Activated B cell treated with CpG ODN at 0.5 μM for 24 hours (primary cell): Measurements from ENCODE around the gene ATG101. TPM values are rescaled to one million over a fixed set of nuclear protein-coding genes. Genes with fewer than 3 reads are reported as not detected.

ENCODE experiments used
- ATAC-seq: fragments of 200-7000 bp; cut with Tn5 transposase; one replicate; pipeline ENCODE4 v1.10.0; 2021; ENCODE audit warnings: low read depth, mild to moderate bottlenecking, moderate library complexity
- CTCF ChIA-PET: fragments of 350-600 bp; sonication (Branson Sonifier 250); formaldehyde crosslinking; loops from one replicate; lab custom pipeline; 2021; ENCODE audit warnings: antibody characterized with exemption; lab: Charles Lee
- POLR2A ChIA-PET: fragments of 350-600 bp; sonication (Branson Sonifier 250); formaldehyde crosslinking; loops from one replicate; lab custom pipeline; 2021; ENCODE audit warnings: antibody characterized with exemption; lab: Charles Lee
- DNase-seq: peaks from one replicate; pipeline ENCODE4 v3.0.0; 2022
- H3K27ac Mint-ChIP-seq: one replicate; pipeline ENCODE4 v1.8.0; 2020; ENCODE audit warnings: mixed read lengths
- H3K27me3 Mint-ChIP-seq: one replicate; pipeline ENCODE4 v1.8.0; 2021; ENCODE audit warnings: mixed read lengths
- H3K36me3 Mint-ChIP-seq: one replicate; pipeline ENCODE4 v1.8.0; 2021; ENCODE audit warnings: low read depth, mixed read lengths
- H3K4me1 Mint-ChIP-seq: one replicate; pipeline ENCODE4 v1.8.0; 2021; ENCODE audit warnings: mixed read lengths
- H3K4me3 Mint-ChIP-seq: one replicate; pipeline ENCODE4 v1.8.0; 2020; ENCODE audit warnings: mild to moderate bottlenecking, mixed read lengths
- H3K9me3 Mint-ChIP-seq: one replicate; pipeline ENCODE4 v1.8.0; 2020; ENCODE audit warnings: mixed read lengths
- intact Hi-C: fragments of 100-400 bp; cut with micrococcal nuclease; formaldehyde crosslinking; loops from one replicate; pipeline ENCODE4 v1.15.1; 2024
- total RNA-seq: library from RNA; stranded (reverse); gene quantifications from 2 replicates; pipeline ENCODE4 v1.2.3, GENCODE V29; 2022
- TF ChIP-seq, protein P1 (sequence below): fragments of 200-600 bp; IDR thresholded peaks from one replicate; pipeline ENCODE4 v1.8.0; 2022; ENCODE audit warnings: antibody characterized with exemption, mild to moderate bottlenecking

ATG101 gene
- total RNA-seq, 1 donor from 2014 or later, result 25.6 TPM

DNA sequence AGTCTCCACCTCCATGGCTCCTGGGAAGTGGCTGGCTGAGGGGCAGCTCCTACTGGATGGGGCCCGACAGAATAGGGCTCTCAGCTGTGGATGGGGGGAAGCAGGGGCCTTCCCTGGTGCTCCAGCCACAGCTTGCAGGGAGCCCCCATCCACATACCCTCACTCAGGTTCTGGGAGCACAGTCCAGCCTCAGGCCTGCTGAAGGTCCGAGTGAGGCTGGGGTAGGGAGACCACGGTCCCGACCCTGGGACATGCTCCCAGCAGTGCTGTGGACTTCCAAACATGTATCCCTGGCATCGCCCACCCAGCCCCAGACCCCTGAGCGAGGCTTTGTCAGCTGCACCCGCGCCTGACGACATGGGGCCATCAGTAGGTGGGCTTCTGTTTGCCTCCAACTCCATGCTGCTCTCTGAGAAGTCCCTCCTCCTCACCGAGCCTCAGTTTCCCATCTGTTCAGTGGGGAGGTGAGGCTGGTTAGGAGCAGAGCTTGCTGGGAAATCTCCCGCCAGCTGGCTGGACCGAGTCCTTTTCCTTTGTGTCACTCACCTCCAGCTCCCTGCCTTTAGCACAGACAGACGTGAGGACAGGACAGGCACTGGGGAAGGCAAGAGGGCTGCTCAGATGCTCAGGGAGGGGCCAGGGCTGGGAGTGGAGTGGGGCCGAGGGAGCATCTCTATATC, 9.1 kb upstream of the ATG101 start:
- Mint-ChIP-seq H3K4me3 (no peak overlapping the region), H3K4me1 (no peaks in the 10 kb centered on the region), H3K36me3 (peaks cover 39% of the 10 kb centered on the region), H3K27me3 (no peaks in the 10 kb centered on the region), H3K27ac (no peak overlapping the region), H3K9me3 (no peaks in the 10 kb centered on the region)
- no peak for ATAC-seq
- intact Hi-C loops, result no loop called here
- POLR2A ChIA-PET, result interaction anchor here (0.6 kb wide), 1 partner anchor 12 kb away, joined by 3 read pairs; no protein-coding TSS in a partner anchor
- TF ChIP-seq, protein P1, sequence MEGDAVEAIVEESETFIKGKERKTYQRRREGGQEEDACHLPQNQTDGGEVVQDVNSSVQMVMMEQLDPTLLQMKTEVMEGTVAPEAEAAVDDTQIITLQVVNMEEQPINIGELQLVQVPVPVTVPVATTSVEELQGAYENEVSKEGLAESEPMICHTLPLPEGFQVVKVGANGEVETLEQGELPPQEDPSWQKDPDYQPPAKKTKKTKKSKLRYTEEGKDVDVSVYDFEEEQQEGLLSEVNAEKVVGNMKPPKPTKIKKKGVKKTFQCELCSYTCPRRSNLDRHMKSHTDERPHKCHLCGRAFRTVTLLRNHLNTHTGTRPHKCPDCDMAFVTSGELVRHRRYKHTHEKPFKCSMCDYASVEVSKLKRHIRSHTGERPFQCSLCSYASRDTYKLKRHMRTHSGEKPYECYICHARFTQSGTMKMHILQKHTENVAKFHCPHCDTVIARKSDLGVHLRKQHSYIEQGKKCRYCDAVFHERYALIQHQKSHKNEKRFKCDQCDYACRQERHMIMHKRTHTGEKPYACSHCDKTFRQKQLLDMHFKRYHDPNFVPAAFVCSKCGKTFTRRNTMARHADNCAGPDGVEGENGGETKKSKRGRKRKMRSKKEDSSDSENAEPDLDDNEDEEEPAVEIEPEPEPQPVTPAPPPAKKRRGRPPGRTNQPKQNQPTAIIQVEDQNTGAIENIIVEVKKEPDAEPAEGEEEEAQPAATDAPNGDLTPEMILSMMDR, result no peak
- DNase-seq, result no peak
- CTCF ChIA-PET, result interaction anchor here (2.9 kb wide), 1 partner anchor 35 kb away, joined by 16 read pairs; no protein-coding TSS in a partner anchor

DNA sequence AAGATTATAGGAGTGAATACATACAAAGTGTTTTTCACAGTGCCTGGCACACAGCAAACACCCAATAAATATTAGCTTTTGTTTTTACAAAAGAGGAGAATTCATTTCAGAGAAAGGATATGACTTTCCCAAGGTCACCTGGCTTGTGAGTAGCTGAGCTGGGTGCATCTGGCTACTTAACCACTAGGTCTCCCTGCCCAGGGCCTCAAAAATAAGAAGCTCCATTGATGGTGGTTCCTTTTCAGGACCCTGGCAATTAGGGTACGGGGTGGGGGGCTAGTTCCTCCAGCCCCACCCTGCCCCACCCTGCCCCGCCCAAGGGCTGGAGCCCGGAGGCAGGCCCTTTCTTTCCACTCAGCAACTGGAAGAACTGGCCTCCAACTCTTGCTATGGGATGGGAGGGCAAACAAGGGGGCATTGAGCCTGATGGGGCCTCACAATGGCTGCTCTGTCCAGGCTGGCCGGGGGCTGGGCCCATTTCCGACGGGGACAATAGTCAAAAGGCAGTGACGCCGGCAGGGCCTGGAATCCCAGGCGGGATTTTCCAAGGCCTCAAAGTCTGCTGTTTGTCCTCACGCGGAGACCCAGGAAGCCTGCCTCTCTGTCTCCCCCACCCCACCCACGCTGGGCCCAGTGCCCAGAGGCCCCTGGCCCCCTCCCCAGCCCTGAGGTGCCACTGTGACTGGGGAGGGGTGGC, 8.2 kb upstream of the ATG101 start:
- ATAC-seq (no peak), DNase-seq (no peak)
- Mint-ChIP-seq H3K4me3 (no peak overlapping the region), H3K27ac (no peak overlapping the region), H3K27me3 (no peaks in the 10 kb centered on the region), H3K4me1 (no peaks in the 10 kb centered on the region), H3K36me3 (peaks cover 31% of the 10 kb centered on the region), H3K9me3 (no peaks in the 10 kb centered on the region)
- CTCF ChIA-PET, result interaction anchor here (2.9 kb wide), 1 partner anchor 36 kb away, joined by 16 read pairs; no protein-coding TSS in a partner anchor
- TF ChIP-seq, protein P1, result no peak
- POLR2A ChIA-PET, result interaction anchor here (1.5 kb wide), 1 partner anchor 10 kb away, joined by 9 read pairs; the partner anchor contains the start of gene NR4A1
- intact Hi-C loops, result no loop called here

GRCh38 chr12:52062167-52063081, 7.4 kb upstream of the ATG101 start:
- no peaks in the 10 kb centered on the region for H3K4me1 Mint-ChIP-seq
- TF ChIP-seq, protein P1, result no peak
- H3K9me3 Mint-ChIP-seq, result no peaks in the 10 kb centered on the region
- DNase-seq (no peak), ATAC-seq (no peak)
- no peak overlapping the region for H3K27ac Mint-ChIP-seq
- H3K36me3 Mint-ChIP-seq, result peaks cover 23% of the 10 kb centered on the region
- CTCF ChIA-PET, result interaction anchor here (1.1 kb wide), 1 partner anchor 37 kb away, joined by 3 read pairs; no protein-coding TSS in a partner anchor
- H3K27me3 Mint-ChIP-seq, result no peaks in the 10 kb centered on the region
- intact Hi-C loops, result no loop called here
- POLR2A ChIA-PET, result interaction anchor here (1.5 kb wide), 1 partner anchor 11 kb away, joined by 9 read pairs; the partner anchor contains the start of gene NR4A1
- no peak overlapping the region for H3K4me3 Mint-ChIP-seq

DNA sequence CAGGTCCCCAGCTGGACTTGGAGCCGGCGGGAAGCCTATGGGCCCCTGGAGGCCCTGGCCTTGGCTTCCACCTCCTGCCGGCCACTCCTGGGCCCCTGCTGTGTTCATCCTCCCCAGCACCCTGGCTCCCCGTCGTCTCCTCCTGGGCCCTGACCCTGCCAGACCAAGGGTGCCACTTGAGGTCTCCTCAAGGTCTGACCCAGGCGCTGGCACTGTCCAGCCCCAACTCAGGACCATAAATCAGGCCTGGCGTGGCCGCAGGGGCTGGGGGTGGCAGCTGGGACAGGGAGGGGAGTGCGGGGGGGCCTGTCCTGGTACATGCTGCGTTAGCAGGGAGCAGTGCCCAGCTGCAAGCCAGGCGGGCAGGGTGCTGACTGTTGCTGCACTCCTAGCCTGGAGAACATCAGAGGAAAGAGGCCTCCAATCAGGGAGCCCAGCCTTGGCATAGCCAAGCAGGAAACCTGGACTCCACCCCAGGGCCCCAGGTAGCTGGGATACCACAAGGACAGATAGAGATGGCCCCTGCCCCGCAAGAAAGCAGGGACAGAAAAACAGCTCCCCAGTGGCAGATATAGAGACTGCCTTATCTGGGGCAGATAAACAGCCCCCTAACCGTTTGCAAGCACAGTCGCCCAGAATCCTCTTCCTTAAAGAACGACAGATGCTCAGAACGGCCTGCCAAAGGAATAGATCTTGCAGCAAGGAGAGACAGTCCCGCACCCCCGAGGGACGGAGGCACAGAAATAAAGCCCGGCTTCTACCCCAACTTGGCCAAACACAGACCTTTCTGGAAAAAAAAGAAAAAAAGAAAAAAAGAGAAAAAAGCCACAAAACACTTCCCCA, 6.5 kb upstream of the ATG101 start:
- ChIA-PET POLR2A (no interaction called here), CTCF (interaction anchor here (1.1 kb wide), 1 partner anchor 38 kb away, joined by 3 read pairs; no protein-coding TSS in a partner anchor)
- Mint-ChIP-seq H3K27ac (no peak overlapping the region), H3K4me1 (no peaks in the 10 kb centered on the region), H3K36me3 (peaks cover 16% of the 10 kb centered on the region), H3K4me3 (no peak overlapping the region), H3K27me3 (no peaks in the 10 kb centered on the region), H3K9me3 (no peaks in the 10 kb centered on the region)
- intact Hi-C loops, result no loop called here
- TF ChIP-seq, protein P1, result no peak
- DNase-seq, result no peak
- ATAC-seq, result no peak
